Neutrophil (primary cell): ENCODE measurements around the gene SEMA4F.

Source experiments
- H3K27ac ChIP-seq: fragments of 200-600 bp; sonication (generic); 2 replicates; pipeline ENCODE4 v1.5.1; 2016; ENCODE audit warnings: mild to moderate bottlenecking, moderate library complexity
- H3K27me3 ChIP-seq: fragments of 200-600 bp; sonication (generic); 2 replicates; pipeline ENCODE4 v1.6.0; 2016; ENCODE audit warnings: mild to moderate bottlenecking
- H3K36me3 ChIP-seq: fragments of 200-600 bp; sonication (generic); 2 replicates; pipeline ENCODE4 v1.5.1; 2017
- H3K4me1 ChIP-seq, 2 experiments: fragments of 200-600 bp in 1 of 2; sonication (generic) in 1 of 2; 1 replicate in 1 of 2; 2 replicates in 1 of 2; pipeline versions ENCODE4 v1.5.1 to v1.6.1; 2013 to 2016; ENCODE audit warnings: low read depth in 1 of 2, low read length in 1 of 2, mild to moderate bottlenecking in 1 of 2, moderate library complexity in 1 of 2; ENCODE audit not compliant: control insufficient read depth in 1 of 2, insufficient read depth in 1 of 2
- H3K4me3 ChIP-seq, 2 experiments: fragments of 200-600 bp in 1 of 2; sonication (generic) in 1 of 2; 1 replicate in 1 of 2; 2 replicates in 1 of 2; pipeline ENCODE4 v1.5.1; 2013 to 2016; ENCODE audit warnings: low read depth in 1 of 2, low read length in 1 of 2, mild to moderate bottlenecking in 1 of 2, moderate library complexity in 1 of 2
- H3K9me3 ChIP-seq: fragments of 200-600 bp; sonication (generic); 2 replicates; pipeline ENCODE4 v1.5.1; 2016
- CTCF ChIP-seq: fragments of 200-600 bp; sonication (generic); IDR thresholded peaks from 2 replicates; pipeline ENCODE4 v1.5.1; 2016; ENCODE audit warnings: antibody characterized with exemption

SEMA4F gene

DNA sequence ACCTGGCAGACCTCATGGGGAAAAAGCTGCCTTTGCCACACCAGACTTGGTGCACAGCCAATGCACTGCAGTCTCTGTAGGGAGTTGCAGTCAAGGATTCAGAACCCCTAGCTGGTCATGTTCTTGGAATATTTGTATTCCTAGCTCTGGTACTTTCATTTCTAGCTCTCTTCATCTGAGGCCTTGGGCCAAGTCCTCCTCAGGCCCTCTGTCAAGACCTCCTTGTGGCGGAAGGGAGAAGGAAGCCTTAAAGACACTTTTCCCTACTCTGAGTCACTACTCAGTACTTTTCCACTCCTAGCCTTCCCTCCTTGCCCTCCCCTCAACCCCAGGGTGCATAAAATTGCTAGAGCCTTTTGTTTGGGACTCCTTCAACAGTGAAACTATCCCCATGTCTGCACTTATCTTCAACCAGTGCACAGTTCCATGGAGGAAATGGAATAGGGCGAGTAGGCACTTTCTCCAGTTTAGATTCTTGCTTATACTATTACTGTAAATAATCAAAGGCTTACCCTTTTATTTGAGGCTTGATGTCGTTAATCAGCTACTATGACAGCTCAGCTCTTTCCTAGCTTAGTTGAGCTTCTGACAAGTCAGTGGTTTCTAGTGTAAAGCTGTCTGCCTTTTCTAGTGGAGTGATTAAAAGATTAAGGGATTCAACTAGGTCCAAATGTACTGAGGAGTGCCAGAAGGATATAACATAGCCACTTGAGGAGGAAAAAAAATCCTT, 21.7 kb upstream of the SEMA4F start:
- H3K4me3 ChIP-seq = no peak overlapping the region
- H3K4me1 ChIP-seq = no peaks in the 10 kb centered on the region
- no peaks in the 10 kb centered on the region for H3K27me3 ChIP-seq
- H3K27ac ChIP-seq = no peak overlapping the region
- no peaks in the 10 kb centered on the region for H3K36me3 ChIP-seq
- no peak for TF ChIP-seq CTCF
- H3K9me3 ChIP-seq = no peaks in the 10 kb centered on the region

- no peak for TF ChIP-seq CTCF
- Histone ChIP-seq H3K27me3 (no peaks in the 10 kb centered on the region), H3K4me3 (no peak overlapping the region), H3K36me3 (no peaks in the 10 kb centered on the region), H3K4me1 (no peaks in the 10 kb centered on the region), H3K27ac (no peak overlapping the region), H3K9me3 (no peaks in the 10 kb centered on the region)
These were observed 21.1 kb upstream of the SEMA4F start for GRCh38 chr2:74632939-74633312.

GRCh38 chr2:74639550-74639949, 14.5 kb upstream of the SEMA4F start:
- Histone ChIP-seq H3K9me3 (no peaks in the 10 kb centered on the region), H3K36me3 (no peaks in the 10 kb centered on the region), H3K4me3 (no peak overlapping the region), H3K4me1 (no peaks in the 10 kb centered on the region), H3K27ac (no peak overlapping the region), H3K27me3 (peaks cover 14% of the 10 kb centered on the region)
- TF ChIP-seq CTCF = no peak

- H3K4me3 ChIP-seq = no peak overlapping the region
- H3K27me3 ChIP-seq = peaks cover 64% of the 10 kb centered on the region
- no peaks in the 10 kb centered on the region for H3K9me3 ChIP-seq
- no peak overlapping the region for H3K27ac ChIP-seq
- no peaks in the 10 kb centered on the region for H3K36me3 ChIP-seq
- peaks cover 0 to 6% of the 10 kb centered on the region in 2 experiments for H3K4me1 ChIP-seq
- no peak for TF ChIP-seq CTCF
These were observed 8.7 kb upstream of the SEMA4F start for GRCh38 chr2:74645344-74645743.

DNA sequence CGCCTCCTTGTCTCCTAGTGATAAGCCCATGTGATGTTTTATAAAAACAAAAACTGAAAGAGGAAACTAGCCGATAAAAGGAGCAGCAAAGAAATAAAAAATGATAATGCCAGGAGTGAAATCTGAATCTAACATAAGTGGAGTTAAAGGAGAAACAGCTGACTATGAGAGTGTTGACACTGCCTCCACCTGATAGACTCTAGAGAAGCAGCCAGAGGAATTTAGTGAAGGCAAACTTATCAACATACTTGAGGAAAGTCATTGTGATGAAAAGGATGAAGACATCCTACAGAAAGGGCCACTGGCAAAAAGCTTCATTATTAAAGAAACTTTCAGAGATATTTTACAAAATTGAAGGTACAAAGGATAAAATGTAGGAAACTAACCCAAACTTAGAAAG, 7.8 kb upstream of the SEMA4F start:
- no peak for TF ChIP-seq CTCF
- Histone ChIP-seq H3K4me3 (no peak overlapping the region), H3K9me3 (no peaks in the 10 kb centered on the region), H3K4me1 (peaks cover 0 to 6% of the 10 kb centered on the region in 2 experiments), H3K27ac (no peak overlapping the region), H3K27me3 (peaks cover 73% of the 10 kb centered on the region), H3K36me3 (no peaks in the 10 kb centered on the region)
